GM18517 (cell line): ENCODE data around the gene ACCS.

Source experiments
- ATAC-seq: cut with Tn5 transposase; IDR thresholded peaks from one replicate; pipeline ENCODE4 v1.9.1; 2021; ENCODE audit warnings: mild to moderate bottlenecking, moderate library complexity; ENCODE audit not compliant: unreplicated experiment

Gene ACCS

DNA sequence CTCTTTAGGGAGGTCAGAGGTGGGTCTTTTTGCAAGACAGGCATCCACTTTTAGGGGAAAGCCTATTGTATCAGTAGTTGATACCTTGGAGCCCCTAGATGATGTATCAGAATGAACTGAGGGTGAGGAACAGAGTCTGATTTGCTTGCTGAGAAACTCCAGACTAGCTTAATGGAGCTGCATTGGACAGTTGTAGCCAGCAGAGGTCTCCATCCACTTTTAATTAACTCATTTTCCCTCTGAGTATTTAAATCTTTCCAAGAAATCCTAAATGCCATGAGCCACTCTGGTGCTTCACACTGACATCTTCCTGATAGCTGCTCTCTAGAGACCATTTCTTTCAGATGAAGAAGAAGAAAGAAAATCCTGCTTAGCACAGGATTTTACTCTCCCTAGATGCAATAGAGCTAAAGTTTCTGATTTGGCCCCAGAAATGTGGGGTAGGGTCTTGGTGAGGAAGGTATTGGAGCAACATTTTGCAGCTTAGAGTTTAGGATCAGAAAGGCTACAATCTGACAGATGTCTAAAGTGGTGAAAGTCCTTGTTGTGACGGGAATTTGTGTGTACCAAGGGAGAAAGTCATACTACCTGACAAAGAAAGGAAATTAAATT is 67.4 kb downstream of the ACCS start:
- no peak for ATAC-seq
